Astrocyte (in vitro differentiated cells and primary cell): ENCODE data around the gene SPSB3.

Experiments used
- CTCF ChIP-seq: IDR thresholded peaks from 2 replicates; pipeline ENCODE4 v1.5.1; 2011; ENCODE audit warnings: low read depth, mild to moderate bottlenecking, inconsistent platforms, low read length, moderate library complexity; ENCODE audit not compliant: insufficient read depth
- EZH2 ChIP-seq: IDR thresholded peaks from 2 replicates; pipeline ENCODE4 v1.6.1; 2012; ENCODE audit warnings: mild to moderate bottlenecking, low read length, inconsistent platforms; ENCODE audit not compliant: insufficient read depth

GRCh38 chr16:1788095-1788707, 5.8 kb upstream of the SPSB3 start:
- TF ChIP-seq CTCF, result no peak
- TF ChIP-seq EZH2, result no peak
